GM19099 (cell line): ENCODE measurements around the gene CRACR2B.

Experiments
- POLR2A ChIP-seq: IDR thresholded peaks from 3 replicates; pipeline ENCODE4 v1.6.1; 2011; ENCODE audit warnings: low read depth; ENCODE audit not compliant: insufficient read length; ENCODE audit errors: extremely low read depth

CRACR2B gene

DNA sequence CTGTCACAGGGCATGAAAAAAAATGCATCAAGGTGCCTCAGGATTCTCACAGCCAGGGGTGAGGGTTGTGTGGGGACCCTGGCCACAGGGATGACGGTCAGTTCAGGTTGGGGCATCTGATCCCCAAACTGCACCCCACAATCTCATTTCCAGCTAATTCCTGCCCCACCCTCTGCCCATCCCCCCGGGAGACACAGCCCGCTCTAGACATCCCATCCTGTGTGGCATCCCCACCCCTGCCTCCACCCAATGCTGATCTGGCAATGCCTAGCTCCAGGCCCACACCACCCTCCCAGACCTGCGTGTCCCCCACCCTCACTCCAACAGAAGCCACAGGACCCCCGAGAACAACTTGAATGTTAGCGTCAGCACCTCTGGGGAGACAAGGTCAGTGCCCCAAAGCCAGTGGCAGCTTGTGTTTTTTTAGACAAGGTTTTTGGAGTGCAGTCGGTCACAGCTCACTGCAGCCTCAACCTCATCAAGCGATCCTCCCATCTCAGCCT, 40.2 kb downstream of the CRACR2B start:
- no peak for TF ChIP-seq POLR2A

DNA sequence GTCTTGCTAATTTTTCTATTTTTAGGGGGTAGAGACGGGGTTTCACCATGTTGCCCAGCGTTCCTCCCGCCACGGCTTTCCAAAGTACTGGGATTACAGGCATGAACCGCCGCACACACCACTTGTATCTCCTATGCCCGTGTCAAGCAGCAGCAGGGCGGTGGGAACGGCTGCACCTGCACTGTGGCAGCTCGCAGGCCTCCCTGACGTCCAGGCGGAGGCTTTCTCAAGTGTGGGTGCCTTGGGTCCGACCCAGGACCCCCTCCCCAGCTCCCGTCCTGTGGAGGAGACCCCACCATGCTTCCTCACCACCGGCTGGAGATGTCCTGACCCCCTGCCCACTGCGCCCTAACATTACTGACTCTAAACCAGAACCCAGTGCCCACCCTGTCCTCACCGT, 40.7 kb downstream of the CRACR2B start:
- no peak for TF ChIP-seq POLR2A

DNA sequence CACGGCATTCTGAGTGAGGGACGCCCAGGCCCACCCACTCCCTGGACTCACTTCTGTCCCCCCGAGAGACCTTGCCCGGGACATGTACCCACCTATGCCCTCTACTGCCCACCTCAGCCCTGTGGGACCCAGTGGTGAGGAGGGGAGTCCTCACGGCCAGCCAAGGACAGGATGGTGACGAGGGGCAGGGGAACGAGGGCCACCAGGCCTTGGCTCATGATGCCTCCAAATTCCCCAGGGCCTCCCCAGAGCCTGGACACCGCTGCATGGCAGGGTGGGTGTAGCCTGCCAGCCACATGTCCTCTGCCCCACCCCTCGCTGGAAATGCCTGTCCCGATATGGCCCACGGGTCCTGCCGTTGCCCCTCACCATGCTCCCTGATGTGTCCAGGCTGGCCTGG, 41.1 kb downstream of the CRACR2B start:
- no peak for TF ChIP-seq POLR2A

DNA sequence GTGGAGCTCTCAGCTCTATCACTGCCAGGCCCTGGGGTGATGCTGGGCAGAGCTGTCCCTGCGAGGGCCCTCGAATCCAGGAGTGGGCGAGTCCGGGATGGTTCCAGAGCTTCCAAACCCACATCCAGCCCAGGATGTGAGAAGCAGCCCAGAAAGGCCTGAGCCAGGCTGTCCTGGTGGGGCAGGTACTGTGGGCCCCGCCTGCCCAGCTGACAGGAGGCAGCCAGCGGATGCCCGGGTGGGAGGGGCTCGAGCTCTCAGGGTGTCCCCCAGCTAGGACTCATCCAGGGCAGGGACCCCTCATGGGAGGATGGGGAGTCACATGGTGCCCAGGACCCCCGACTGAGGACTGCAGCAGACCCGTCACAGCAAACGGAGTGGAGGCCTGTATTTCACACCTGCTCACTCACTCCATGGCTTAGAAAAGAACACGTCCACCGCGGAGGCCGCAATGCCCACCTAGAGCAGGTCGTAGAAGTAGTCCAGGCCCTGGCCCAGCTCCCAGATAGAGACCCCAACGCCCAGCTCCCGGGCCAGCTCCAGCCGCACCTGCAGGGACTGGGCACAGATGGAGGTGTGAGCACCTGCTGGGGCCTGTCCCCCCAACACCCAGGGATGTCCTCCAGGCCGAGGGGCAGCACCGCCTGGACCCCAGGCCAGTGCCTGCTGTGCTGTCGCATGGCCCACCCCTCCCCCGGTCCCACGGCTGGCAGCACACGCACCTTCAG, 41.8 kb downstream of the CRACR2B start:
- no peak for TF ChIP-seq POLR2A

DNA sequence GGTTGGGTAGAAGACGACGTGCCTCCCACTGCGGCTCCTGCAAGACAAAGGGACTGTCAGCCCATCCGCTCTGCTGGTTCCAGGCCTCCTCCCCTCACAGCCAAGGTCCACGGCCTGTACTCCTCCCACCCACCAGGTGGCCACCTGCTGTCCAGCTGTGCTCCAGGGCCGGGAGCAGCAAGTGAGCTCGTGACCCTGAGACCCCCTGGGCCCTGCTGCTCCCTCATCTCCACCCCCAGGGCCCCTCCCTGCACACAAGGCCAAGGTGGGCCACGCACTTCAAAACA, 42.4 kb downstream of the CRACR2B start:
- no peak for TF ChIP-seq POLR2A

DNA sequence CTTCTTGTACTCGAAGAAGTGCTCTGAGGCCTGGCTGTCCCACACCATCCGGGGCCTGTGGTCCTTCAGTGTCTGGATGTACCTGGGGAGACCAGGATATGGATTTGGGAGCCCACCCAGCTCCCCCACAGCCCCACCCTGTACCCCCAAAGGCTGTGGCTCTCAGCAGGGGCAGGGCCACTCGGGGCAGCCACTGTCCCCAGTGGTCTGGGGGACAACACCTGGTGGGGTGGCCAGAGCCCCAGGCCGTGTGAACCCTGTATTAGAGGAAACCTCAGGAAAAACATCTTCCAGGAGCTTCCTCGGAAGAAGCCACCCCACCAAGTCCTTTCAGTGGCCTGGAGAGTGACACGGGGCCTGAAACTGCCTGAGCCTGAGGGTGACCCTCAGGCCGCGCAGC, 42.7 kb downstream of the CRACR2B start:
- no peak for TF ChIP-seq POLR2A

DNA sequence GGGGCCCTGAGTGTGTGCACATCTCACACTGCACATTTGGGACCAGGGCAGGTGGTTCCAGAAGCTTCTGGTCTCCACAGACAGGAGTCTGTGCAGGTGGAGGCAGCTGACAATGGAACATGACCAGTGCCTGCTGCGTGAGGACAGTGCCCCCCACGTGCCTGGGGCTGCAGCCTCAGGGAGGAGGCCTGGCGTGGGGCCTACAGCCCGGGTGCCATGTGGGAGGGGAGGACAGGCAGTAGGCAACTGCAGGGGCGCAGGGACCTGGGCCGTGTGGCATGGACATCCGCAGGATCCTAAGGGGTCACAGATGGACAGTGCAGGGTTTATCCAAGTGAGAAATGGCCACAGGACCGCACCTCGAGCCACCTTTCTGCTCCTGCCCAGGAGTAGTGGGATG, 43.8 kb downstream of the CRACR2B start:
- TF ChIP-seq POLR2A = no peak

DNA sequence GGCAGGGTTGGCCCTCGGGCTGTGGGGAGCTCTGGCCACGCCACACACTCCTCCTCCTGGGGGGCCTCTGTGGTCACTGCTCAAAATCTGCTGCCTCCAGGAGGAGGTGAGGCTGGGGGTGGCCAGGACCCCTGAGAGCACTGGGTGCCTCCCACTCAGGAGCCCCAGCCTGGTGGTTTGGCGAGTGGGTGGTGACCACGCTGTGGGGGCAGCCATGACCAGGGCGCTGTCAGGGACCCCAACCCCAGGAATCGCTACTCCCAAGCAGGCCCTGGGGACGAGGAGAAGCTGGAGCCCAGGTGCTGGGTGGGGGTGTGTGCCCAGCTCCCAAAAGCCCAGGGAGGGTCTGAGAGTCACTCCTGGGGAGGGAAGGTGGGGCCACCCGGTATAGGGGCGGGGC, 45.1 kb downstream of the CRACR2B start:
- no peak for TF ChIP-seq POLR2A

DNA sequence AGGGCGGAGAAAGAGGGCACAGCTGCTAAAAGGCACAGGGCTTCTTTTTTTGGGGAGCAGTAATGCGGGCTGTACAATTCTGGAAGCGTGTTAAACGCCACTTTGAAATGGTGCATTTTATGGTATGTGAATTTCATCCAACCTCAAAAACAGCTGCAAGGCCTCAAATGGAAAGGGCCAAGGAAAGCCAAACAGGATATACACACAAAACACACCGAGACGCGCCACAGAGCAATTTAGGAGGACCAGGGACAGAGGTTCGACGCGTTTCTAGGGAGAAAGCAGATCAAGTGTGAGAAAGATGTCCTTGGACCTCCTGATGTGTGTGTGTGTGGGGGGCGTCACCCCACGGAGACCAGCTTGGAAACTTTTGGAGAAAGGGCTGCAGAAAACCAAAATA, 46.0 kb downstream of the CRACR2B start:
- no peak for TF ChIP-seq POLR2A

DNA sequence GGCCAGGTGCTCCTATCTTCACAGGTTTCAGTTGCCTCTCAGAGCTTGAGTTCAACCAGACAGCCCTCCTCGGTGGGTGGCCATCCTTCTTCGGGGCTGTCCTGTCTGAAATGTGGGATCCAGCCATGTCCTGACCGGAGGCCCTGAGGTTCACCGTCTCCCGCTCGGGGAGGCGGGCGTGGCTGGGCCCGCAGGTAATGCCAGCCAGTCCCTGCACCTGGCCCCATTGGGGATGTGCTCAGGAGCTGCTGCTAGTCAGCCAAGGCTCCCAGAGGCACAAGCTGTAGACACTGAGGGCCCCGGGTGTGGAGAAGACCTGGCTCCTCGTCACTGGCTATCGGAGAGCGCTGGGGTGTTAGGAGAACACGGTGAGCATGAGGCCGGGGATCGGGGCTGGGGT, 47.5 kb downstream of the CRACR2B start:
- no peak for TF ChIP-seq POLR2A

DNA sequence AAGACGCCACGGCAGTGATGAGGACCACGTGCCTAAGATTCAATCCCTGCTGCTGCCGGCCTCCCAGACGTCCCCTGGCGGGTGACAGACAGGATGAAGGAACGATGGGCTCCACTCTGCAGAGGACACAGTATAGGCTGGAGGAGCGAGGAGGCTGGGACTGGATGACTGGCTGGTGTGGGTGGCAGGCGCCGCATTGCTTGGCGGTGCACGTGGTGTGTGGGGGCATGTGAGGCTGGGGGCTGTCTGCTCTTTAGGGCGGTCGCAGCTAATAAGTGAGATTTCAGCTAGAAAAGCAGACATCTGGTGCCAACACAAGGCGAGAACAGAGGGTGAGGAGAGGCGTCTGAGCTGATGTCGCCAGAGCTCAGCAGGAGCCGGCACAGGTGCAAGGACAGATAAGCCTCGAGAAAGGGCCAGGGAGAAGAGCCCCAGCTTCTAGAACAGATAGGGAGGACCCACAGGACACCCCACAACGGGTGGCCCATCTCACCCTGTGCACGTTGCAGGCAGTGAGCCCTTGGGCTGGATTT, 48.1 kb downstream of the CRACR2B start:
- TF ChIP-seq POLR2A = no peak

DNA sequence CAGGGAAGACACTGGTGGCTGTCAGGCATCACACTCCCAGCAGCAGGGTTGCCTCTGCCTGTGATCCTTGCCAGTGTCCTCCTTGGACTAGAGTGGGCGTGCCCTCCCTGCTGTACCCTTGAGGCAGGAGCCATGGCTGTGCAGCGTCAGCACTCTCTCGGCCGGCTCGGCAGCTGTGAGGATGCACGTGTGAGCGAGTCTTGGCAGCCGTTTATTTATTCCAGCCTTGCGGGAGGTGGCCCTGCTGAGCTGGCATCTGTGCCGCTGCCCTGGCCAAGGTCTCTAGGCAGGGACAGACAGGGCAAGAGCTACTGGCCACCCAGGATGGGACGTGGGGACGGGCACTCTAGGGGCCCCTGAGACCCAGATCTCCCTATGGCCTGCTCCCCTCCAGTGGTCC, 48.8 kb downstream of the CRACR2B start:
- no peak for TF ChIP-seq POLR2A

DNA sequence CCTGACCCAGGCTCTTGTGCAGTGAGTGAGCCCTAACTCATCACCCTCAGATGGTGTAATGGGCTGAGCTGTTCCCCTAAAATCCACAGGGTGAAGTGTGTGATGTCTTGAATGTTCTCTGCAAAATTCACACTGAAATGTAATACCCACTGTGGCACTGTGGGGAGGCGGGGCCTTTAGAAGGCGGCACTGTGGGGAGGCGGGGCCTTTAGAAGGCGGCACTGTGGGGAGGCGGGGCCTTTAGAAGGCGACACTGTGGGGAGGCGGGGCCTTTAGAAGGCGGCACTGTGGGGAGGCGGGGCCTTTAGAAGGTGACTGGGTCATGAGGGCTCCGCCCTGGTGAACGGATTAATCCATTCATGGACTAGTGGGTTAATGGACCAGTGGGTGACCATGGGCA, 49.8 kb downstream of the CRACR2B start:
- TF ChIP-seq POLR2A = no peak

DNA sequence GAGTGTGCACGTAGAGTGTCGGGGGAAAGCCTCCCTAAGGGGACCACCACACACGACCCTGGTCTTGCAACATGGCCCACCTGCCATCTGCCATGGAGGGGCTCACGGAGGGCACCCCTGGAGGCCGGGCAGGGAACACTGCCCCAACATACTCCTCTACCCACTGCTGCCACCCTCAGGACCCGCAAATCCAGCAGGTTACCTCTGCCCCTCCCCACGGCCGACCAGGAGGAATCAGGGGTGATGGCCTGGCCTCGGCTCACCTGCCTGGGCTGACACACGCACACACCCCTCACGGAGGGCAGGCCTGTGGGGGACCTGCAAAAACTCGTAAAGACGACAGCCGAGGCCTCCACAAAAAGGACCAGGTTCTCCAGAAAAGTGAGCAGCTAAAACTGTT, 52.7 kb downstream of the CRACR2B start:
- TF ChIP-seq POLR2A = no peak
